Embryonic facial prominence (tissue), 1 donor: ENCODE results near the gene LYSMD1.

Experiments used
- DNase-seq: peaks from one replicate; pipeline ENCODE4 v3.0.0-alpha.2; 2016; ENCODE audit errors: extremely low spot score

Gene LYSMD1

DNA sequence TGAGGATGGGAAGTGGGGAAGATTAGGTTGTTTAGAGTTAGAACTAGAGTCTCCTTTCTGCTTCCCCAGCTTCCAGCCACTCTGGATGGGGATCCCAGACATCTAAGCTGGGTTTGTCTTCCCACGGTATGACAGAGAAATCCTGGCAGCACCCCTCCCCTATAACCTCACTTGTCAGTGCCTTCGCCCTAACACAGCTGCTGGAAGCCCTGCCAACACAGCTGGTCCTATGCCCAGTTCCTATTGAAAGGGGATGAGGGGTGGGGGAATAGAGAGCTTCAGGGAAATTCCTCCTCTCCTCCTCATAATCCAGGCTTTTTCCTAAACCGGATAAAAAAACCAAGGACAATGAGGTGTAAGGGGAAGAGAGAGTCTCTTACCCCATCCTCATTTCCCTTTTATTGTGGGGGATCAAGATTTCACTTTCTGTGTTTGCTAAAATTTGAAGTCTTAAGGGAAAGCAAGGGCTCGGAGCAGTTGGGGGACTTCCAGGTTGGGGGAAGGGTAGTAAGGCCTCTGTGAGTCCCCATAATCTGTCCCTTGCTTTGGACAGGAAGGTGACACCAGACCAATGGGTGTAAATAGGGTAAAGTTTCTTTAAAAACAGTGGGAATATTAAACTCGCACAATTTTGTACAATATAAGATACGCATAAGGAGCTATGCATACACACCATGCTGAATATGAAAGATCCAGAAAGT is 9.5 kb upstream of the LYSMD1 start:
- no peak for DNase-seq

- no peak for DNase-seq
Observed at GRCh38 chr1:151171190-151171589, 5.5 kb upstream of the LYSMD1 start.

DNA sequence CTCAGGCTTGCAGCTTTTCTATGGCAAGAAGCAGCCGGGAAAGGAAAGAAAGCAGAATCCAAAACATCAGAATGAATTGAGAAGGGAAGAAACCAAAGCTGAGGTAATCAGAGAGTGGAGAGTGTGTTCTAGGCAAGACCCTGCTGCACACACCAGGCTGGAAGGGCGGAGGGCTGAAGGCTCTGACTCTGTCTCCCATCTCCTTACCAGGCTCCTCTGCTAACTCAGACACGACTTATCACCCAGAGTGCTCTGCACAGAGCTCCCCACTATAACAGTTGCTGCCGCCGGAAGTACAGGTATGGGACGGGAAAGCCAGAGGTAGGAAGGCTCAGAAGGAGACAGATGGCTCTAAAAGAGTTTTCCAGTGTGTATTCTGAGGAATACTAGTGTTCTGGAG is 1.4 kb upstream of the LYSMD1 start:
- no peak for DNase-seq

DNA sequence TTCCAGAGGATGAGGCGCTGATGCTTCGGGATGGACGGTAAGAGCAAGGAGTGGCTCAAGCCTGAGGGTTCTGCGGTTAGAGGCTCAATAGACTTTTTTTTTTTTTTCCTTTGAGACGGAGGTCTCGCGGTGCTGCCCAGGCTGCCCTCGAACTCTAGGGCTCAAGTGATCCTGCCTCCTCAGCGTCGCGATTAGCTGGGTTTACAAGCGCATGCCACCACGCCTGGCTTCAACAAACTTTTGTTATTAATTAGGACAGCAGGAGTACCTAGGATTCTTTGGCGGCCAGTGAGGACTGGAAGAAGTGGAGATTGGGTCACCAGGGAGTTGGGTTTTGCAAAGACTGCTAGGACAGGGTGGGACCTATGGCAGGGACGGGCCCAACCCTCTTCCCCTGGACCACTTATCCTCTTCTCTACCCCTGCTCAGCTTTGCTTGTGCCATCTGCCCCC is 829 bp upstream of the LYSMD1 start:
- no peak for DNase-seq

- DNase-seq, result peak; percentile 71
Observed at GRCh38 chr1:151165281-151165737, 393 bp downstream of the LYSMD1 start.

- DNase-seq, result no peak
Observed at GRCh38 chr1:151164732-151165280, 896 bp downstream of the LYSMD1 start.

- no peak for DNase-seq
Observed at GRCh38 chr1:151159373-151159772, 6.3 kb downstream of the LYSMD1 start.

GRCh38 chr1:151158751-151159251 is 6.9 kb downstream of the LYSMD1 start:
- no peak for DNase-seq

GRCh38 chr1:151158326-151158725 is 7.4 kb downstream of the LYSMD1 start:
- no peak for DNase-seq

DNA sequence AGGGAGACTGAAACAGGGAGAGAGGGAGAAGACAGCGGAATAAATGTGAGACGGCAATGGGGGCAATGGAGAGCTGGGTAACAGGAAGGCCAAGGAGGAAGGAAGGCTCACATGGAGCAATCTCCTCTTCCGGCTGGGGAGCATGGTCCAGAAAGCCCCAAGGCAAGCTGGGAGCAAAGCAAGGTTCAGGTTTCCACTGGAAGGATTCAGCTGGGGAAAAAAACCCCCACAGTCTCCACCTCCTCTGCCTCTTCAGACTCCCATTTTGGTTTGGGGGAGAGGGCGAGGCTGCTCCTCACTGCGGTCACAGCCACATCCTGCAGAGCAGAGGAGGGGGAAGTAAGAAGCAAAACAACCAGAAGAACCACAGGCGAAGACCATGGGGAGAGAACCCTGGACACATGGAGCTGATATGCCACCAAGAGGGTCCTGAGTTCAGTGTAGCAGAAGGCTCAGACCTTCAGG is 8.6 kb downstream of the LYSMD1 start:
- no peak for DNase-seq

GRCh38 chr1:151156515-151156819 is 9.2 kb downstream of the LYSMD1 start, which contains the start of gene TNFAIP8L2:
TNFAIP8L2 (plus strand) TSS chr1:151156649; CDS start chr1:151158698, 2,049 bp downstream.
- DNase-seq, result no peak

DNA sequence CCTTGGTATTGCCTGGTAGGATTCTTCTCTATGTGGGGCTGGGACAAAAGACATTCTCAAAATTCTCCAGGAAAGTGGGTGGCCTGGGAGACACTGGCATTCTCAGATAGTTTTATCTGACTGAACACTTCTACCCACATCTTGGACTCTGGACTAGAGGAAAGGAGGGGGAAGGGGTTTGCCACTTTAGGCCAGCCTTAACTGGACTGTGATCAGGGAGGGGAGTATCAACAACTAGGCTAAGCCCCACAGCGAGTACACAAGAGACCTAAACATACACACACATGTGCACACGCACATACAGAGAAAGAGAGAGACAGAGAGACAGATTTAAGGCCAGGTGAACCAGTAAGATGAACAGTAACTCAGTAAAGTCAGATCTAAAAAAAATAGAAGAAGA is 18.0 kb downstream of the LYSMD1 start:
- no peak for DNase-seq

DNA sequence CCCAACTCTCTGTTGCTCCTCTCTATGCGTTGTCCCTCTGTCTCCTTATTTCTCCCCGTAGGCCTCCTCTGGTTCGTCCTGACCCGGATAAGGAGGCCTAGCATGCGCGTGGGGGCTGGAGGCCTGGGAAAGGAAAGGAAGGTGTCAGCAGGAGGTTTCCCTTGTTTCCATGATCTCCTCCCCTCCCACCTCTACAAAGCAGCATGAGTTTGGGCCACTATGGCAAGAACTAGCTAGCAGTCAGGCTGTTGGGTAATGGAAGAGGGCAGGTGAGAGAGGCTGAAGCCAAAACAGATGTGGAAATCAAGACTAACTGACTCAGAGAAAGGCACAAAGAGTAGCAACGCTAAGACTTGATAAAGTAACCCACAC is 18.6 kb downstream of the LYSMD1 start:
- DNase-seq, result no peak

DNA sequence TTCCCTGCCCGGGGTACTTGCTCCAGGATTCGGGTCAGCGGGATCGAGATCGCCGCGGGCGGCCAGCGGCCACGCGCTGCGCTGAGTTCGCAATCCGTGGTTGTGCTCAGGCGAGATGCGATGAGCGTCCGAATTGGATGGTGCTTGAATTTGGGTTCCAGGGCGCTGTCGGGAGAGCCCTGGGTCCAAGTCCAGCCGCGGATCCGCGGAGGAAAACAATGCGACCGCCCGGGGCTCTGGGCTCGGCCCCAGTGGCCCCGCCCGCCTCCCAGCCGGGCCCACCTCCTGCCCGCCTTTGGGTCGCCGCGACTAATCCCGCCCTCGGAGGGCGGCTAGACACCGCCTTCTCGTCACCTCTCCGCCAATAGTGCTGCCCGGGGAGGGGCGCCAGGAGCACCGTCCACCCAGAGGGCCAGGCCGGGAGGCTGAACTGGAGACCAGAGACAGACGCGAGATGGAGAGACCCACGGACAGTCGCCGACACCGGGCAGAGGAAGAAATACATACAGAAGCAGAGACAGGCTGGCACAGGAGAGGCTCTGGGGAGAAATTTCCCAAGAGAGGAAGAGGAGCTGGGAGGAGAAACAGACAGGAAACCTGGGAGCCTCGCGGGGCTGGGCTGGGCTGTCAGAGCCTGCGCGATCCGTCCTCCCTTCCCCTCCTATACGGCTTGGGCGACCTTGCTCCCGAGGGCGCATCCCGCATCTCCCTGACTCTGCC is 19.1 kb downstream of the LYSMD1 start, which contains the start of gene SEMA6C:
Gene SEMA6C (minus strand): TSS at position 220 of the 720 bp plus-strand sequence. CDS start 4,010 bp downstream, outside the sequence.
- DNase-seq, result peak; percentile 76

- DNase-seq, result no peak
Observed at GRCh38 chr1:151146072-151146411, 19.7 kb downstream of the LYSMD1 start.

- no peak for DNase-seq
Observed at GRCh38 chr1:151145304-151146071, 20.2 kb downstream of the LYSMD1 start.

- DNase-seq, result no peak
Observed at GRCh38 chr1:151144474-151145303, 21.0 kb downstream of the LYSMD1 start.

GRCh38 chr1:151143986-151144385 is 21.7 kb downstream of the LYSMD1 start:
- no peak for DNase-seq

- no peak for DNase-seq
Observed at GRCh38 chr1:151143057-151143435, 22.7 kb downstream of the LYSMD1 start.

DNA sequence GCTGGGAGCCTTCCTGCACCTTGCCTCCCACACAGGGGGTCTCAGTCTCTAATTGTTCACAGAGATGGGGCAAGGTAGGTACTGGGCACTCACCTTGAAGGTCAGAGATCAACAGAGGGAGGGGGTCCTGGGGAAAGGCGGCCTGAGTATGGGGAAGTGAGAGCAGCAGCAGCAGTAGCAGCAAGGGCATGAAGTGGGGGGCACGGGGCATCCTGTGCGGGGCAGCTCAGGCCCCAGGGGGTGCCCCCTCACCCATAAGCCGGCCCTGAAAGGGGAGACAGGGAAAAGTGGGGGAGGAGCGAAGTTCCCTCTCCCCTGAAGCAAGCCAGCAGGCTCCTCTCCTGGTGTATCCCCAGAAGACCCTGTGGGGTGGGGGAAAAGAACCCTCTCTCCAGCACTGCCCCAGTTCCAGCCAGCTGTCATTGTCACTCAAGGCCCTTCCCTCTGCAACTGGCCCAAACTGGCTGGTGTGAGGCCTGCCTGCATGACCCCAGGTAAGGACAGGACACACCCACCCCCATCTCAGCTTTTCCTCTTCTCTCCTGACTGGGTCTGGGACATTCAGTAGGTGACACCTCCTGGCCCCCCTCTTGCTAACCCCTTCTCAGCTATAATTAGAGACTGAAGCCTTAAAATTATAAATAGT is 23.2 kb downstream of the LYSMD1 start:
- no peak for DNase-seq

DNA sequence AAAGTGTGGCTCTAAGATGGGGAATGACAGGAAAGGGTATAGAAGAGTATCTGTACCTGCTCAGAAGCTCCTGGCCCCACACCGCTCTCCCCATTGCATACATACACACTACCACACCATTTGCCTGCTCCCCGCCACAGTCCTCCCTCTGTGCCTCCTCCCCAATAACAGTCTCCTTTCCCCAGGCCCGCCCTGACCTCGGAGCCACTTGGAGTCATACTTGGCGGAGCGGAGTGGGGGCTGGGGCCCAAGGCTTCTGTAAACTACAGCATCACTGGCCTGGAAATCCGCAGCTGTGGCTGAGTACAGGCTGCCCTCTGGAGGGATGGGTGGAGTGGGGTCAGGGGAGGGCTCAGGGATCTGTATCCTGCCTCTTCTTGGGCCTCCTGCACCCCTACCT is 27.9 kb downstream of the LYSMD1 start:
- DNase-seq, result no peak
